NCI-H1436 (cell line): ENCODE data around the gene CAPN14.

Experiments
- DNase-seq: peaks from one replicate; lab custom pipeline; 2025; lab: John Stamatoyannopoulos, UW

The CAPN14 gene

DNA sequence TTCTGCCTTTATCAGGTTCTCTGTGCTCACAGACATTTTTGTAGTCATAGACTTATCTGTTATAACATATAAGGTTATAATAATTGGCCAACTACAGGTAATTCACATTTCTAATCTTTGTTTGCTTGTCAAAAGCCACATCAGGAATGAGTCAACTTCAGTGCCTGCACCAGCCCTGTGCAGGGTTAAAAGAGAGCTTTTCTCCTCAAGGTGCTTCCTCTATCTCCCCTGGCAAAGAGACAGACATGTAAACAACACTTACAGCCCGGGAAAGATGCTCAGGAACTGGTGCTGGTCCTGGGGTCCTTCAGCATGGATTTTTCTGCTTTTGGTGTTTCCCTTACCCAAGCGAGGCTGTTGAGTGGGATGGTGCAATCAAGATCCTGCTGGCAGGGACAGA lies 9.0 kb upstream of the CAPN14 start:
- no peak for DNase-seq

GRCh38 chr2:31223749-31224148 lies 6.4 kb upstream of the CAPN14 start:
- no peak for DNase-seq

DNA sequence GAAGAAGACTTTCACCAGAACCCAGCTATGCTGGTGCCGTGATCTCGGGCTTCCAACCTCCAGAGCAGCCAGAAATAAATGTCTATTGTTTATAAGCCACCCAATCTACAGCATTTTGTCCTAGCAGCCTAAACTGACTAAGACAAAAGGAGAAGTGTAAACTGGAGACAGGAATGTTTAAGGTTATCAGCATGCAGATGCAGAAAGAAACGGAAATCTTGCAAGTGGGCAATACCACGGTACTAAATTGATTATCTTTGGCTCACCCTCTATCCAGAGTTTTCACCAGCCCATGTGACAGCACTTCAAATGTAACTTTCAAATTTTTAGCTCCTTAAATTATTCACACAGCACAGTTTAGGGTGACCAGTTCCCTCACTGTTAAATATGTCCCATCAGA lies 5.7 kb upstream of the CAPN14 start:
- no peak for DNase-seq

- DNase-seq = no peak
Observed at GRCh38 chr2:31222071-31222470, 4.8 kb upstream of the CAPN14 start.

DNA sequence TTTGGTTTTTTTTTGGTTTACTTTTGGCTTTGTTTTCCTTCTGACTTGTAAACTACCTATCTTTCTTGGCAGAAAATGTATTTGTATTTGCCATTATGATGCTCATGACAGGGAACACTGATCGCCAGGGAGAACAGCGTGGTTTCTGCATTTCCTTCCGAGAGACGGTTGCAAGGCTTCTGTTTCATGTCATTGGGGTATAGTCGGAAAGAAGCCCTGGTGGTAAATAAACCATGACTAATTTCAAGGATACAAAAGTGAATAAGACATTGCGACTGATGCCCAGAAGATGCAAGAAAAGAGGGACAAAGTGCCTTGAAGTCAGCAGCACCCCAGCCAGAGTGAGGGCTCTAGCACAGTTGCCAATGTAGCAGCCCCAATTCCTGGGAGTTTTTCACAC lies 4.2 kb upstream of the CAPN14 start:
- DNase-seq = no peak

GRCh38 chr2:31219131-31219969 lies 2.0 kb upstream of the CAPN14 start:
- DNase-seq = no peak

- DNase-seq = no peak
Observed at GRCh38 chr2:31216734-31217133, 581 bp downstream of the CAPN14 start.

DNA sequence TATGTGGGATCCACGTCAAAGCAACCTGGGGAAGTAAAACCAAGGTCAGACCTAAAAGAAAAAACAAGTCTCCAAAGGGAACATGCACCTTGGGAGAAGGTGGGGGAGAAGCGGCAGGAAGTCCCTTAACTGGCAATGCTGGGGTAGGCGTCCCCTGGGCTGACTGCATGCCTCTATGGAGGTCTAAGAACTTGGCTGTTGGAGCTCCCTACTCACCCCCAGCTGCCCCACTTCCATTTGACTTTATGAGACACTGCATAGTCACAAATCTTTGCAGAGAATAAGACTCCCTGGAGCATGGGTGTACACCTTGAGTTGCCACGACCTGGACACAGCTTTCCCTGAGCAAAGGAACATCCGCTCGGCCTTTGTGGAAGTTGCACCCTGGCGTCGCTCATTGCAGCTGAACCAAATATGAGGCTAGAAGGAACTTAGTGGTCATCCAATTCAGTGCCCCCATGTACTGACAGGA lies 2.8 kb downstream of the CAPN14 start:
- DNase-seq = no peak

DNA sequence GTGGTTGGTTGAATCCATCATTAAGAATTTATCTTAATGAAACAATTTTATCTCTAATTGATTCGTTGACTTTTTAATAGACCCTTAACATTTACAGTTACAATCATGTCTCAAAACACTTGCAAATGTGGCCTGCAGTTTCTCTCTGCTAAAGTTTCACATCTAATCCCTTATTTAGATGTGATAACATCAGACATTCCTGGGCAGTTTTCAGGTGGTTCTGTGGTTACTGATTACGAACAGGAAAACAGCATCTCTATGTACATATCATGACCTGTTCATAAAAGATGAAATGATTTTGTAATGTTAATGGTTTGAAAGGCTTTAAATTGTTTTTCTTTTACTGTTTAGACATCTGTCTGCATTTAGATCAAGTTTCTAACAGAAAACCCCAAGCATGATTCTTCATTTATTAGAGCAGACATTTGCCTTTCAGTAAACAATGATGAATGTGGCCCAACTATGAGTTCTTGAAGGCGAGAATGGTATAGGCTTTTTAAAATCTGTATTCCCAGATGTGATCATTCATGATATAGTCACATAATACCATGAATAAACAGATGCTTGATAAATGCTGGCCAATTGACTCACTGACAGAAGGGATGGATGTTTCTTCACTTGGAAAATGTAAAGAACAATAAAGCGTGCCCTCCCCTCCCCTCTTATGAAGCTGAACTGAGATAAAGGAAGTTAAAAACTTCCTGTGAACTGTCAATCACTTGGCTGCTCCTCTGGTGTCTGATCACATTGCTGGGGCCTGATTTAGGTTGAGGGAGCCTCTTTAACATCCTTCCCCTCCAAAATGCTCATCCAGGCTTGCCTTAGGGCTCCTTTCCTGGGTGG lies 3.5 kb downstream of the CAPN14 start:
- no peak for DNase-seq

GRCh38 chr2:31212659-31213600 lies 4.4 kb downstream of the CAPN14 start:
- peak; percentile 22 for DNase-seq

DNA sequence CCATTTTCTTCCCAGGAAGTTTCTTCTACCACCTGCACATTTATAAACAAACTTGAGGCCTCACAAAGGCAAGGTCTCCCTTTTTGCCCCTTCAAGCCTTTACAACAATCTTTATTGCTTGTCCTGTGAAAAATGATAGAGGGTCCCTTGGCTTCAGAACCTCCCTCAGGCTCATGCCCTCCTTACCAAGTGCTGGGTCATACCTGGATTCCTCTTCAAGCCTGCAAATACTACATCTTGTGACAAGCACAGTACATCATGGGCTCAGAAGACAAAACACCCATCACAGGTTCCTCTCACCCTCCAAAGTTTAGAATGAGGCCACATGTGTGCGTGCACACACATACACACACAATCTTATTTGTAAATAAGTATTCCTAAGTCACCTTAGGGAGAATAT lies 9.1 kb downstream of the CAPN14 start:
- DNase-seq = no peak

DNA sequence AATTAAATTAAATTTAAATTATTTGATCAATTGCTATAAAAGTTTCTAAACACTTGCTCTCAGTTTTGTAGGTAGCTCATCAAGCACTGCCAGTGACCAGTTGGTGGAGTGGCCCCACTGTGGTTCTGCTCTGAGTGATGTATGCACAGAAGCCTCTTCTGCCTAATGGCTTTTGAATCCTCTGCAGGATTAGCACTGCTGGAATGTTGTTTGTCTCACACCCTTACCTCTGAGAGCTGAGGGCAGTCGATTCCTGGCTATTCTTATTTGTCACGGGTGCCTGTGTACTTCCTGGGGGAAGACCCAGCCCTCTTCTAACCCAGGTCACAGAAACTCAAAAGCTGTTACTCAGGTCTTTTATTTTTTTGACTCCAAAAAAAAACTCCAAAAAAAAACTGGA lies 9.5 kb downstream of the CAPN14 start:
- DNase-seq = no peak

GRCh38 chr2:31205613-31206012 lies 11.7 kb downstream of the CAPN14 start:
- no peak for DNase-seq

- no peak for DNase-seq
Observed at GRCh38 chr2:31205186-31205585, 12.1 kb downstream of the CAPN14 start.

GRCh38 chr2:31204783-31205182 lies 12.5 kb downstream of the CAPN14 start:
- DNase-seq = no peak

DNA sequence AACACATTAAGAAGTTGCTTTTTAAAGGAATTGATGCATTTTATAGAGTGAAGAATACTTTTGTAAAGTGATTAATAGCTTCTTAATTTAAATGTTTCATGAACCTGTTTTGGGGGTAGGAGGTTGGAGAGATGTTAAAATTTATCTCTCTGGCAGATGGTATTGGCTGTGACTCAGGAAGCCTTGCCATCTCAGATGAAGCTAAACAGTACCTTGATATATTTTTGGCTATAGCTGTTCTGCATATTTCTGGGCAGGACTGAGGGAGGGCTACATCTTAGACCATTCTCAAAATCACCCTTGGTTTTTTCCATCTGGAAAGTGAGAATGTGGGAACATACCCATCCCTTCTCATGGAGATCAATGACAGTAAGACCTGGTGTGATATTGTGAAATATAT lies 13.4 kb downstream of the CAPN14 start:
- DNase-seq = no peak

DNA sequence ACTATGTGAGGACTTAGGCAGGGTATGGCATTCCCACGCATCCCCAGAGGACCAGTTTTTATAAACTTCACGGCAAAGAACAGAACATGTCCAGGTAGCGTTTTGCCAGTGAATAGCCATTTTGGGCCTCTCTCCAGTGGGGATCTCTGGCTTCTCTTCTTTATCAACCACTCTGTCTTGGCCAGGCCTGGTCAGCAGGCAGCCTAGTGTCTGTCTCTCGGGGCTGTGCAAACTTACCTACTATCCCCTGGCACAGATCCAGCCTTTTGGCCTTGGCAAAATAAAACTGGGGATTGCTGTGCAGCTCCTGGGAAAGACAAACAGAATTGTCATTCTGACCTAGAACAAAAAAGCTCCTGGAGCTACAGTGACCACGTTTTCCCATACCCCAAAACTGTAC lies 14.5 kb downstream of the CAPN14 start:
- DNase-seq = no peak

- no peak for DNase-seq
Observed at GRCh38 chr2:31202041-31202440, 15.3 kb downstream of the CAPN14 start.

- DNase-seq = no peak
Observed at GRCh38 chr2:31200972-31201371, 16.3 kb downstream of the CAPN14 start.

DNA sequence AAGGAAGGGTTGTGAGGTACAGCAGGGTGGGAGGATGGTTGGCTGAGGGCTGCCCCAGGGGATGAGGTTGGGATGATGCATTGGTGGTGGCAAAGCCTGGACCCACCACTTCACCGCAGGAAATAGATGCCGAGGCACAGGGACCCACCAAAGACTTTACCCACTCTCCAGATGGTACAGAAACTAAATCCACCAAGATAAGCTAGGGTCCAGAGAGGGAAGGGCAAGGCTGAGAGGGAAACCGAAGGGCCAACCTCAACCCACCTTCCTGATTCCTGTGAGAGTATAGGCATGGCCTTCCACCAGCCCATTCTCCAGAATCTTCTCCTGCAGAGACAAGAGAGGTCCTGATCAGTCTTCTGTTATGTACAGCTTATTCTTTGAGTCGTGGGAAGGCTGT lies 18.1 kb downstream of the CAPN14 start:
- no peak for DNase-seq

DNA sequence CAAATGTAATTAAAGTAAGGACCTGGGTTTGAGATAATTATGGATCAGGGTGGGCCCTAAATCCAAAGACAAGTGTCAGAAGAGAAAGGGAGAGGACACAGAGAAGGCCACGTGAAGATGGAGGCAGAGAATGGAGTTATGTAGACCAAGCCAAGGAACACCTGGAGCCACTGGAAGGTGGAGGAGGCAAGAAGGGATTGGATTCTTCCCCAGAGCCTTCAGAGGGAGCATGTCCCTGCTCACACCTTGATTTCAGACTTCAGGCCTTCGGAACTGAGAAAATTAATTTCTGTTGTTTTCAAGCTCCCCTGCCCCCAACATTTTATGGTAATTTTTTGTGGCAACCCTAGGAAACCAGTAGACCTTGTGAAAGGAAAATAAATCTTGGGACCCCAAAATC lies 19.6 kb downstream of the CAPN14 start:
- DNase-seq = no peak

GRCh38 chr2:31197166-31197565 lies 20.1 kb downstream of the CAPN14 start:
- DNase-seq = no peak
